Endothelial cell of umbilical vein (primary cell): Measurements from ENCODE around the gene FAM222A. TPM values are rescaled to one million over a fixed set of nuclear protein-coding genes. Genes with fewer than 3 reads are reported as not detected.

Experiments used
- BruUV-seq: library from RNA; stranded (reverse); fragments of 400-500 nt; replicated peaks from 2 replicates; lab custom pipeline; 2021; lab: Mats Ljungman, UMichigan
- CTCF ChIA-PET: fragments of 300-600, 350-600 bp; sonication (Branson Sonifier 250); formaldehyde crosslinking; loops from one replicate; lab custom pipeline; 2021; ENCODE audit warnings: antibody characterized with exemption, inconsistent platforms; lab: Charles Lee
- POLR2A ChIA-PET: fragments of 300-600, 350-600 bp; sonication (Branson Sonifier 250); formaldehyde crosslinking; loops from one replicate; lab custom pipeline; 2021; ENCODE audit warnings: antibody characterized with exemption, inconsistent platforms; lab: Charles Lee
- DNase-seq: peaks from one replicate; pipeline ENCODE4 v3.0.0-alpha.2; 2011; ENCODE audit warnings: low read depth, low spot score
- FAIRE-seq: peaks from 2 replicates; lab custom pipeline; 2011; peaks lifted over from hg19 to GRCh38; lab: Jason Lieb, UNC
- H2AFZ ChIP-seq: 2 replicates; pipeline ENCODE4 v1.6.0; 2012; ENCODE audit warnings: low read depth, low read length, control low read depth, inconsistent platforms
- H3K27ac ChIP-seq: 2 replicates; pipeline ENCODE4 v1.5.1; 2011; ENCODE audit warnings: low read depth, mild to moderate bottlenecking, control low read depth, low read length, moderate library complexity; ENCODE audit not compliant: insufficient read depth
- H3K27me3 ChIP-seq, 2 experiments: 2 replicates each; pipeline versions ENCODE4 v1.6.0 to v1.6.1; 2011; ENCODE audit warnings: low read length in 2 of 2, mixed read lengths in 1 of 2; ENCODE audit not compliant: control insufficient read depth in 2 of 2, insufficient read depth in 2 of 2
- H3K36me3 ChIP-seq, 2 experiments: 2 replicates in 1 of 2; 3 replicates in 1 of 2; pipeline ENCODE4 v1.5.1; 2011; ENCODE audit warnings: low read length in 2 of 2, mild to moderate bottlenecking in 1 of 2, moderate library complexity in 1 of 2; ENCODE audit not compliant: control insufficient read depth in 2 of 2, insufficient read depth in 2 of 2; ENCODE audit errors: extremely low read depth in 1 of 2
- H3K4me1 ChIP-seq: 3 replicates; pipeline ENCODE4 v1.5.1; 2011; ENCODE audit warnings: mild to moderate bottlenecking, low read length; ENCODE audit not compliant: control insufficient read depth, insufficient read depth; ENCODE audit errors: extremely low read depth
- H3K4me2 ChIP-seq: 2 replicates; pipeline ENCODE4 v1.6.1; 2011; ENCODE audit warnings: low read length, control low read depth, mixed read lengths; ENCODE audit not compliant: insufficient read depth
- H3K4me3 ChIP-seq, 3 experiments: fragments of 200-600 bp in 1 of 3; sonication (generic), shearing (Covaris generic) in 1 of 3; replicated peaks in 1 of 3; 2 replicates each; pipeline ENCODE4 v1.5.1; 2011 to 2016; ENCODE audit warnings: control low read depth in 3 of 3, low read length in 3 of 3, mild to moderate bottlenecking in 2 of 3, inconsistent platforms in 1 of 3, low read depth in 1 of 3, moderate library complexity in 1 of 3; ENCODE audit not compliant: insufficient read depth in 1 of 3
- H3K79me2 ChIP-seq: 2 replicates; pipeline ENCODE4 v1.6.0; 2012; ENCODE audit warnings: low read length, inconsistent platforms; ENCODE audit not compliant: control insufficient read depth, insufficient read depth
- H3K9ac ChIP-seq: replicated peaks from 2 replicates; pipeline ENCODE3; 2011; ENCODE audit warnings: low read length, control low read depth; ENCODE audit not compliant: insufficient read depth; ENCODE audit errors: extremely low read depth
- H3K9me1 ChIP-seq: replicated peaks from 3 replicates; pipeline ENCODE4 v1.6.0; 2011; ENCODE audit warnings: mild to moderate bottlenecking, low read length; ENCODE audit not compliant: control insufficient read depth, insufficient read depth; ENCODE audit errors: extremely low read depth
- H3K9me3 ChIP-seq: replicated peaks from 2 replicates; pipeline ENCODE4 v1.5.1; 2012; ENCODE audit warnings: low read length, inconsistent platforms; ENCODE audit not compliant: control insufficient read depth, insufficient read depth
- H4K20me1 ChIP-seq: replicated peaks from 2 replicates; pipeline ENCODE3; 2011; ENCODE audit warnings: mild to moderate bottlenecking, low read length; ENCODE audit not compliant: control insufficient read depth, insufficient read depth; ENCODE audit errors: extremely low read depth
- CTCF ChIP-seq, 2 donors: IDR thresholded peaks; 1 replicate in 1 of 2; 2 replicates in 1 of 2; pipeline ENCODE4 v1.5.1; 2011; ENCODE audit warnings: low read length in 2 of 2, mild to moderate bottlenecking in 2 of 2, moderate library complexity in 2 of 2, control low read depth in 1 of 2, inconsistent platforms in 1 of 2, low read depth in 1 of 2; ENCODE audit not compliant: insufficient read depth in 1 of 2; ENCODE audit errors: extremely low read depth in 1 of 2
- EZH2 ChIP-seq: IDR thresholded peaks from 2 replicates; pipeline ENCODE4 v1.6.1; 2012; ENCODE audit warnings: borderline replicate concordance, low read depth, mild to moderate bottlenecking, moderate library complexity, low read length, inconsistent platforms; ENCODE audit not compliant: severe bottlenecking
- FOS ChIP-seq: IDR thresholded peaks from 2 replicates; pipeline ENCODE4 v1.6.1; 2011; ENCODE audit warnings: mild to moderate bottlenecking, low read length, moderate library complexity, borderline replicate concordance; ENCODE audit not compliant: insufficient read depth
- GATA2 ChIP-seq: IDR thresholded peaks from 2 replicates; pipeline ENCODE4 v1.7.0; 2011; ENCODE audit warnings: low read depth, mild to moderate bottlenecking, moderate library complexity, mixed read lengths, low read length; ENCODE audit not compliant: insufficient read length, insufficient read depth
- JUN ChIP-seq: IDR thresholded peaks from 2 replicates; pipeline ENCODE4 v1.6.1; 2011; ENCODE audit warnings: borderline replicate concordance, low read depth; ENCODE audit not compliant: insufficient read length, insufficient read depth
- MAX ChIP-seq: IDR thresholded peaks from 2 replicates; pipeline ENCODE4 v1.6.1; 2011; ENCODE audit not compliant: insufficient read depth, insufficient read length
- MYC ChIP-seq: IDR thresholded peaks from one replicate; pipeline ENCODE4 v1.6.1; 2011; ENCODE audit warnings: mild to moderate bottlenecking, low read depth, low read length
- POLR2A ChIP-seq: IDR thresholded peaks from 2 replicates; pipeline ENCODE4 v1.6.1; 2012; ENCODE audit warnings: low read depth, mild to moderate bottlenecking, control low read depth, low read length
- POLR2AphosphoS5 ChIP-seq: IDR thresholded peaks from 2 replicates; pipeline ENCODE4 v1.6.1; 2012; ENCODE audit warnings: low read depth, mild to moderate bottlenecking, control low read depth, low read length, moderate library complexity; ENCODE audit not compliant: insufficient read depth
- dilution Hi-C: fragments of 300-500 bp; cut with MboI; formaldehyde crosslinking; loops from one replicate; pipeline ENCODE4 v1.15.0; 2019; ENCODE audit warnings: low sequenced_read_pairs; ENCODE audit not compliant: extremely low pct_ligation_motif_present
- intact Hi-C: fragments of 100-400 bp; cut with micrococcal nuclease; formaldehyde crosslinking; loops from one replicate; pipeline ENCODE4 v1.10.0; 2022
- polyA plus RNA-seq, 4 experiments: library from polyadenylated mRNA; depleted of rRNA in 3 of 4; stranded (reverse) in 3 of 4; unstranded in 1 of 4; fragments of >200 nt; gene quantifications; 2 replicates each; pipeline versions ENCODE4 v1.2.1 to v1.2.3, GENCODE V29; 2011 to 2012; ENCODE audit warnings: missing spikeins in 1 of 4
- total RNA-seq: library from RNA; stranded (reverse); gene quantifications from 2 replicates; pipeline ENCODE4 v1.2.3, GENCODE V29; 2021

Gene FAM222A
- total and polyA plus RNA-seq, 2 donors (not counting 3 experiments of a cell fraction or from before 2014, with no cell fraction given) = 0.62 to 1.7 TPM

DNA sequence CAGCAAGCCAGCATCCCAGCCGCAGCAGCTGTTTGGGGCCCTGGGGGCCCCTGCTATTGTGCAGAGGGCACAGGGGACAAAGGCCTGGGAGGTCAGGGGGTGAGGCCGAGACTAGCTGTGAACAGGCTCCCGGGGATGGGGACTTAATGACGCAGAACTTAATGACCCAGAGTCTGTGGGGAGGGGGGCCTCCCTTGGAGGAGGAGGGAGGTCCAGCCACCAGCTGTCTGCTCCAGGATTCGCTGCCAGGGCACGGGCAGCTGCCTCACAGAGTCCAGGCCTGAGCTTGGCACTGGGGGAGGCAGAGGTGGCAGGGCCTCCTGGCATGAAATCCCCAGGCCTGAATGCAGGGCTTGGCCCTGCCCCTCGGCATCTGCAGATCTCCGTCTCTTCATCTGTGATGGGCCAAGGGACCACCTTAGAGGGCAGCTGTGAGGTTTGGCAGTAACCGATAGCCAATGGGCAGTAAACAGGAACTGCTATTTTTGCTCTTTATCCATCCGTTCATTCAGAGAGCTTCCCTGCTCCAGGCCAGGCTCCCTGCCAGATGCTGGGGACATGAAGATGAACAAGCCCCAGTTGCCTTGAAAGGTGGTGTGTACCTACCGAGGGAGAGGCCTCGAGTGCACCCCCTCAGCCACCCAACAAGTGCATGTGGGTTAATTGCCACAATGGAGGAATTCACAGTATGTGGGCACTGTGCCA, 6.7 kb downstream of the FAM222A start:
- POLR2A ChIA-PET = no interaction called here
- peaks cover 14 to 16% of the 10 kb centered on the region in 2 experiments for H3K27me3 ChIP-seq
- BruUV-seq = no TSS peak

GRCh38 chr12:109720857-109721189, 7.2 kb downstream of the FAM222A start:
- TF ChIP-seq JUN (no peak), EZH2 (no peak), POLR2A (no peak), MYC (no peak), FOS (no peak), MAX (no peak), GATA2 (no peak), POLR2AphosphoS5 (no peak), CTCF (IDR thresholded peaks at IDR 0.05; ENCODE audit: extremely low read depth in 1 of 2, insufficient read depth in 1 of 2, low read depth in 1 of 2, low read length in 2 of 2) (no peak)
- Histone ChIP-seq H3K79me2 (no peaks in the 10 kb centered on the region), H3K4me3 (no peak overlapping the region), H3K4me1 (no peaks in the 10 kb centered on the region), H3K9ac (no peak overlapping the region), H3K27ac (no peak overlapping the region), H3K9me1 (no peaks in the 10 kb centered on the region), H3K27me3 (peaks cover 14 to 16% of the 10 kb centered on the region in 2 experiments), H4K20me1 (no peaks in the 10 kb centered on the region), H3K36me3 (no peaks in the 10 kb centered on the region), H2AFZ (no peak overlapping the region), H3K4me2 (no peak overlapping the region), H3K9me3 (no peaks in the 10 kb centered on the region)
- no TSS peak for BruUV-seq
- DNase-seq = no peak
- ChIA-PET POLR2A (no interaction called here), CTCF (interaction anchor here (0.9 to 1.2 kb wide), 2 partner anchors 10 to 202 kb away, joined by 3 read pairs; no protein-coding TSS in a partner anchor)
- dilution Hi-C loops = no loop called here
- no peak for FAIRE-seq
- intact Hi-C loops = no loop called here

More for the DNA sequence above, 6.7 kb downstream of the FAM222A start:
- Histone ChIP-seq H2AFZ (no peak overlapping the region), H3K79me2 (no peaks in the 10 kb centered on the region), H3K4me3 (no peak overlapping the region), H3K36me3 (no peaks in the 10 kb centered on the region), H3K4me1 (no peaks in the 10 kb centered on the region), H3K27ac (no peak overlapping the region), H3K9me1 (no peaks in the 10 kb centered on the region), H3K4me2 (no peak overlapping the region), H3K9me3 (no peaks in the 10 kb centered on the region), H3K9ac (no peak overlapping the region), H4K20me1 (no peaks in the 10 kb centered on the region)
- no peak for DNase-seq
- no peak for TF ChIP-seq JUN
- no peak for TF ChIP-seq POLR2A
- TF ChIP-seq EZH2 = no peak
- no peak for FAIRE-seq
- dilution Hi-C loops (no loop called here), intact Hi-C loops (no loop called here)
- CTCF ChIA-PET = interaction anchor here (0.9 to 2.8 kb wide), 5 partner anchors 10 to 201 kb away, joined by 3 to 16 read pairs (median 3); no protein-coding TSS in a partner anchor
